GM19463 (cell line): ENCODE measurements around the gene HNRNPA3.
"Not testable (repeated sequence)": the region's sequence is repeated elsewhere in the genome, so short reads cannot be mapped to it uniquely, and the experiment has no call there.

Experiments used
- ATAC-seq: cut with Tn5 transposase; IDR thresholded peaks from one replicate; pipeline ENCODE4 v1.9.1; 2021; ENCODE audit warnings: mild to moderate bottlenecking, moderate library complexity; ENCODE audit not compliant: unreplicated experiment

Gene HNRNPA3

GRCh38 chr2:177254433-177255226 lies 42.0 kb downstream of the HNRNPA3 start:
- ATAC-seq, result no peak

DNA sequence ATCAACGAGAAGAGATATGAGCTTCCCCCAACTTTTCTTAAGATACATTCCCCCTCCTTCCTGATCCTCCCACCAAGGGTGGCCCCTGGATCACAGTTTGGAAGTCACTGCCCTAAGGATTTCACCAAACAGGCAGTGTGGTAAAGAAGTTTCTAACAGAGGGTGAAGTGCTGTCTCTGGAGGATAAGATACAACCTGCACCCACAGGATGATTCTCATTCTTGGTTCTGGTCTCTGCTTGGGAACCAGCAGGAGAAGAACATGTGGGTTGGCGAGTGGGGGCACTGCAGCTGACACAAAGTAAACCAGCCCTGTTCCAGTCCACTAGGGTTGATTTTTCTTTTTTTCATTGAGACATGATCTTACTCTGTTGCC lies 42.6 kb downstream of the HNRNPA3 start:
- ATAC-seq, result no peak

DNA sequence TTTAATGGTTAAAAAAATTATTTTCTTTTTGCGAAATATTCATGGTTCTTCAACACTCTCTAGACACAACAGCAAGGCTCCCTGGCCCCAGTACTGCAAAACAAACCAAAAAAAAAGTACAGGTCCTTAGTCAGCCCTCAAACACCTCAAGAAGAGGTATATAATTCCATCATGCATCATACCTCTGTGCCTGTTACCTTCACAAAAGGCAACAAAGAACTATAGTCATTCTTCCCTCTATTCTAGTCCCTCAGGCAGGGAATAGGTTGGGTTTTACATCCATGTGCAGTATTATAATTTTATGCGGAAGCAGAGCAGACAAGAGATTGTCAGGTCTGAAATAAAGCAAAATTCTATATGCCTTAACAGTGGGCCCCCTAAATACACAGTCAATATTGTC lies 43.4 kb downstream of the HNRNPA3 start:
- no peak for ATAC-seq

- no peak for ATAC-seq
Observed at GRCh38 chr2:177256695-177257094, 44.1 kb downstream of the HNRNPA3 start.

DNA sequence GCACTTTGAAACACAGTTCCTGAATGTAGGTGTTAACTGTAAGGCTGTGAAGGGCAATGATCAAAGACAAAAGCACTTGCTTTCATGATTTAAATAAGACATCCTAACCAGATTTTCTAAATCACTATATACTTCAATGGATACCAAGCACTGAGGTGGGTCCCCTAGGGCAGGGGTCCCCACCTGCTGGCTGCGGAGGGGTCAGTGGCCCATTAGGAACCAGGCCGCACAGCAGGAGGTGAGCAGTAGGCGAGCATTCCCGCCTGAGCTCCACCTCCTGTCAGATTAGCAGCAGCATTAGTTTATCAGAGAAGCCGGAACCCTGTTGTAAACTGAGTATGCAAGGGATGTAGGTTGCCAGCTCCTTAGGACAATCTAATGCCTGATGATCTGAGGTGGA lies 44.9 kb downstream of the HNRNPA3 start:
- ATAC-seq, result no peak

GRCh38 chr2:177258059-177258458 lies 45.5 kb downstream of the HNRNPA3 start:
- no peak for ATAC-seq

DNA sequence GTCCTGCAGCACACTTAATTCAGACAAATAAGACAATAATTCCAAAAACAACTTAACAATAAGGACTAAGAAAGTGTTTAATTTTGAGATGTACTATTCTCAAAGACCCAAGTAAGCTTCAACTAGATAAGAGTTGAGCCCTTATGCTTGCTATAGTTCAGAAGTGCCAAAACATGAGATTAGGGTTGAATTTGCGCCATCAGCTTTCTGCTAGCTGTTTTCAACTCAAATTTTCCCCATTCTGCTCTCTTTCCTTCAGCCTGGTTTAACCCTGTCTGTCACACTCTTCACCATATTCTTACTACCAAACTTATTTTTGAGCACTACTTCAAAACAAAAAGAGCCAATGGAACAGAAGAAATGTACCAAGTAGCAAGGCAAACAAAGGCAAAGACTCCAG lies 47.8 kb downstream of the HNRNPA3 start:
- no peak for ATAC-seq

DNA sequence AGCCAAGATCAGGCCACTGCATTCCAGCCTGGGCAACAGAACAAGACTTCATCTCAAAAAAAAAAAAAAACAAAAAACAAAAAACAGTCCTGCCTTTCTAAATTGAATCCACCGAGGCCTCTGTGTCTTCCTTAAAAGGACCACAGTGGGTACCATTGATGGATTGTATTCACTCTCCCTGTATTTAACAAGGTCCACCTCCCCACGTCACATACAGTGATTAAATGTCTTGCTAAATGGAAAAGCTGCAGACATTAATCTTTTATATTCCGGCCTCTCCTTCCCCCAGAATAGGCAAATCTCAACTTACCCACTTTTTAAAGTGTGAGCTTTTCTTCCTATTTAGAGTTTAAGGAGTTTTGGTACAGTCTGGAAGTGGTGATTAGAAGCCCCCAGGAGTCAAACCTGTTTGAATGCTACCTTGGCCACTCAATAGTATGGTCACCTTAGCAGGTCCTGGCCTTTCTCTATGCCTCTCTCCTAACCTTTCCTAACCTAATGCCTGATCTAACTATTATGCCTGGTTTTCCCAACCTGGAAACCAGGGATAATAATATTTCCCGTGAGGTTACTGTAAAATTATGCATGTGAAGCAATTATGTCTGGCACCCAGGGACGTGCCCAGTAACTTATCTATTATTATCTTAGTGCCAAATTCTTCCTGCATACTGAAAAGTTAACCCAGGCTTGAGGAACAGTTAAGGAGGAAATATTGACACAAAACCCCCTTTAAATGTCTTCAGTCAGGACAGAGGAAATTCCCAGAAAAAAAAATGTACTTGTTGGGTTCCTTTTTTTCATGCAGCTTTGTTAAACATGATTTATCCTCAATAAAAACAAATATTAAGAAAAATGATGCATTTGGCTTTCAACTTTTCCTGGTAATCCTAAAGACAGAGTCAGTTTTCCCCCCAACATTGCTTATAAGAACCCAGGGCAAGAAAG lies 48.8 kb downstream of the HNRNPA3 start:
- no peak for ATAC-seq

- ATAC-seq, result no peak
Observed at GRCh38 chr2:177262092-177262491, 49.5 kb downstream of the HNRNPA3 start.

GRCh38 chr2:177262958-177263450 lies 50.4 kb downstream of the HNRNPA3 start:
- no peak for ATAC-seq

GRCh38 chr2:177263451-177264208 lies 51.0 kb downstream of the HNRNPA3 start:
- peak; percentile 47 for ATAC-seq

DNA sequence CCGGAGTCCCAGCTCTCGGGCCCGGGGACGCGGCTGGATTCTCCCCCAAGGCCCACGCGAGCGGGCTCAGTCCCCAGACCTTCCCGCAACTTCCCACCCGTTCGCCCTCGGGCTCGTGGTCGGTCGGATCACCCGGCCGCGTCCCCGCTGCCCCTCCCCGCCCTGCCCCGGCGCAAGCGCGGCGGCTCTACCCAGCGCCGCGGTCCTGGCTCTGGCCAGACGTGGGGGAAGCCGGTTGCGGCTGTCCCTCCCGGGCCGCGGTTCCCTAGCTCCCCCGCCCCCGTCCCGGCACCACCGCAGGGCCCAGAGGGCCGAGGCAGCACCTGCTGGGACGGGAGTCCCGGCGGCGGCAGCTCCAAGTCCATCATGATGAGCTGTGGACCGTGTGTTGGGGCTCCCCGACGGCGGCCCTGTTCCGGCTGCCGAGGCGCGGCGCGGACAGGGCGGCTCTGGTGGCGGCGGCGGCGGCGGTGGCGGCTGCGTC lies 51.7 kb downstream of the HNRNPA3 start:
- peak; percentile 17 for ATAC-seq

GRCh38 chr2:177264693-177265587 lies 52.3 kb downstream of the HNRNPA3 start, which contains the start of gene NFE2L2:
TSS of gene NFE2L2 (minus strand) at chr2:177264727. CDS start at chr2:177264576, 151 bp downstream.
- ATAC-seq, result peak; percentile 64

- no peak for ATAC-seq
Observed at GRCh38 chr2:177265824-177266817, 53.5 kb downstream of the HNRNPA3 start.

DNA sequence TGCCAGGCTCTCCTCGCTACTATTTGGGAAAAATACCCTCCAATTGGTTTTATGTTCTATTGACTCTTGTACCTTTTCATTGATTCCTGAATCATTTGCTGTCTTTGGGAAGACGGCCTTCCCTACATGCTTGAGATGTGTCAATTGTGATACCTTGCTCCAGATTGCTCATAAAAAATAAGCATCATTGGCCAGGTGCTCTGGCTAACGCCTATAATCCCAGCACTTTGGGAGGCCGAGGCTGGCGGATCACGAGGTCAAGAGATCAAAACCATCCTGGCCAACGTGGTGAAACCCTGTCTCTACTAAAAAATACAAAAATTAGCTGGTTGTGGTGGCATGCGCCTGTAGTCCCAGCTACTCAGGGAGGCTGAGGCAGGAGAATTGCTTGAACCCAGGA lies 54.4 kb downstream of the HNRNPA3 start:
- not testable (repeated sequence) for ATAC-seq

DNA sequence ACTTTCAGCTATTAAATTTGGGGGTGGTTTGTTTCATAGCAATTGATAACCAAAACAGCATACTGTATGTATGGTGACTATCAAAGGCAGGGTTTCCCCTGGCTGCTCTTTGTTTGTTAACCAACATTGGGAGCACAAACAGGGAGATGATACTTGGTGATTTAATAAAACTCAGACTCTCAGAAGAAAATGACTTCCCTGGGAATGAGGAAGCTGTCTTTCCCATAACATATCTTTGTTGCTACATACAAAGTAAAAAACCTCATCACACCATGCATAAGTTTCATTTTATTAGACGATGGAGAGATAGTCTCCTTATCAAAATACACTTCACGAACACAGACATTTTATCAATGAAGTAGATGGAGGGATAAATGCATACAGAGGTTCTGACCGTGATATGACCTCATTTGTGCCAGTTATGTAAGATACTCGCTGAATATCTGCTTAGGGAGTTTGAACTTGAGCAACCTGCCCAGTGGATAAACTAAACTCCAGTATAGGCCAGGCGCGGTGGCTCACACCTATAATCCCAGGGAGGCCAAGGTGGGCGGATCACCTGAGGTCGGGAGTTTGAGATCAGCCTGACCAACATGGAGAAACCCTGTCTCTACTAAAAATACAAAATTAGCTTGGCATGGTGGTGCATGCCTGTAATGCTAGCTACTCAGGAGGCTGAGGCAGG lies 55.7 kb downstream of the HNRNPA3 start:
- ATAC-seq, result no peak

DNA sequence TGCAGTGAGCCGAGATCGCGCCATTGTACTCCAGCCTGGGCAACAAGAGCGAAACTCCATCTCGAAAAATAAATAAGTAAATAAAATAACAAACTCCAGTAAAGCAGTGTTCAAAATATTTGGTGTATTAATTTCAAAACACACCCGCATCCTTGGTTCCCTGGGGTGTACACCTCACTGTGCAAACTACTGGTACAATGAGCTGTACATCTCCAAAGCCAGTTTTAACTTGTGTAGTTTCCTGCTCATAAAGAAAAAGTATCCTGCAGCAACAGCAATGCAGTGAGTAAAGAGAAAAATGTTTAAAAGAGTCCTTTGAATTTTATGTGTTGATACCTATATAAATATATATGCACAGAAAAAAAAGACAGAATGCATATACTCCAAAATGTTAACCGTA lies 56.3 kb downstream of the HNRNPA3 start:
- no peak for ATAC-seq

DNA sequence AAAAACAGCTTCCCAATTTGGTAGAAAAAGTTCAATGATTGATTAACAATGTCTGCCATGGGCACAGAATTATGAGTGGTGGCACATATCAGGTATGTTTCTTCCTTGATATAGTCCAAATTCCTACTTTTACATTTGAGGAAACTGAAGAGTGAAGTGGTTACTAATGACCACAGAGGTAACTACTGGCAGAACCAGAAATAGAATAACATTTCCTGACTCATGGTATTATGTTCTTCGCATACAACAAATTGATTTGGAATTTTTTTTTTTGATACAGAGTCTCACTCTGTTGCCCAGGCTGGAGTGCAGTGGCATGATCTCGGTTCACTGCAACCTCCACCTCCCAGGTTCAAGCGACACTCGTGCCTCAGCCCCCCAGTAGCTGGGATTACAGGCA lies 57.9 kb downstream of the HNRNPA3 start:
- no peak for ATAC-seq
